GM12891 (cell line): ENCODE results near the gene FER.

Experiments
- POLR2A ChIP-seq: IDR thresholded peaks from 2 replicates; pipeline ENCODE4 v1.6.1; 2011; ENCODE audit warnings: low read depth, low read length, control low read depth
- POLR2AphosphoS5 ChIP-seq: IDR thresholded peaks from 2 replicates; pipeline ENCODE4 v1.6.1; 2011; ENCODE audit warnings: low read depth, low read length, control low read depth
- TAF1 ChIP-seq: IDR thresholded peaks from 2 replicates; pipeline ENCODE4 v1.6.1; 2011; ENCODE audit warnings: low read depth, low read length, control low read depth

DNA sequence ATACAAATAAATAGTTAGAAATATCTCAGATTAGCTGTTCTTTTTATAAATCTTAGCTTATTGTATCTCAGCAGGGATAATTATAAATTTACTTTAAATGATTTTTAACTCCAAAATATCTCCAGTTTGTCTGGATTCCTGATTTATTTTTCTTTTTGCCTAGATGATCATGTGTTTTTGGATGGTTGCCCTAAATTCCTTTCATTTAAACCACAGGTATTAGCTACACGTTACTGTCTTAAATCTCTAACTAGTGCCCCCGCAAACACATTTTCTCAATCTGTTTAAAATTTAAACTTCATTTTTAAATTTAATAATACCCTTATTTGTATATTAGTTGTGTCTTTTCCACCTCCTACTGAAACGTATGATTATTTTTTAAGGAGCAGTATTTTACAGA, 5.6 kb downstream of the FER start:
- no peak for TF ChIP-seq POLR2A
- TF ChIP-seq POLR2AphosphoS5 = no peak
- no peak for TF ChIP-seq TAF1
